Transverse colon (tissue), 4 donors: ENCODE results near the gene TBK1. TPM values are rescaled to one million over a fixed set of nuclear protein-coding genes. Genes with fewer than 3 reads are reported as not detected.

Source experiments
- DNase-seq: peaks from one replicate; pipeline ENCODE4 v3.0.0-alpha.2; 2019
- H3K27ac ChIP-seq, 4 donors: fragments of 200-600 bp; sonication (generic); 2 replicates each; pipeline ENCODE4 v1.5.1; 2016 to 2018; ENCODE audit warnings: inconsistent platforms in 4 of 4
- H3K27me3 ChIP-seq: fragments of 200-600 bp; sonication (generic); 2 replicates; pipeline ENCODE4 v1.5.1; 2017; ENCODE audit warnings: inconsistent platforms
- H3K36me3 ChIP-seq, 4 donors: fragments of 200-600 bp; sonication (generic); 2 replicates each; pipeline ENCODE4 v1.5.1; 2017 to 2019; ENCODE audit warnings: inconsistent platforms in 4 of 4
- H3K4me1 ChIP-seq, 4 donors: fragments of 200-600 bp; sonication (generic); 2 replicates each; pipeline ENCODE4 v1.5.1; 2017 to 2020; ENCODE audit warnings: inconsistent platforms in 4 of 4
- H3K4me3 ChIP-seq, 4 donors: fragments of 200-600 bp; sonication (generic); 1 replicate in 1 of 4; 2 replicates in 3 of 4; pipeline versions ENCODE4 v1.5.1 to v1.6.1; 2017 to 2019; ENCODE audit warnings: inconsistent platforms in 4 of 4
- H3K9me3 ChIP-seq, 2 donors: fragments of 200-600 bp; sonication (generic); 2 replicates each; pipeline ENCODE4 v1.5.1; 2017 to 2019; ENCODE audit warnings: inconsistent platforms in 2 of 2
- CTCF ChIP-seq, 5 experiments: fragments of 200-600 bp in 3 of 5; fragments of 450-650 bp in 2 of 5; sonication (generic) in 3 of 5; IDR thresholded peaks; 1 replicate in 2 of 5; 2 replicates in 3 of 5; pipeline ENCODE4 v1.5.1; 2016 to 2017; ENCODE audit warnings: antibody characterized with exemption in 5 of 5, inconsistent platforms in 3 of 5, mild to moderate bottlenecking in 2 of 5, moderate library complexity in 1 of 5
- EP300 ChIP-seq: sonication (generic); formaldehyde crosslinking; IDR thresholded peaks from one replicate; pipeline ENCODE4 v1.6.1; 2017; ENCODE audit warnings: antibody characterized with exemption, low read depth
- POLR2A ChIP-seq: fragments of 450-650 bp; IDR thresholded peaks from one replicate; pipeline ENCODE4 v1.6.1; 2016; ENCODE audit warnings: antibody characterized with exemption, mild to moderate bottlenecking, moderate library complexity
- POLR2AphosphoS5 ChIP-seq, 3 donors: sonication (generic); formaldehyde crosslinking; IDR thresholded peaks; one replicate each; pipeline ENCODE4 v1.6.1; 2016; ENCODE audit warnings: antibody characterized with exemption in 3 of 3
- WGBS, 2 donors: methylation state at CpG; one replicate each; pipeline ENCODE4 v1.1.5; 2018; ENCODE audit warnings: low coverage in 1 of 2; 5-methylcytosine and 5-hydroxymethylcytosine counted together
- in situ Hi-C, 4 donors: fragments of 200-750 bp; cut with MboI; loops; one replicate each; pipeline versions ENCODE4 v1.15.0 to v1.15.1; 2017; ENCODE audit warnings: low sequenced_read_pairs in 3 of 4, low pct_ligation_motif_present in 1 of 4, low pct_unique_long_range_greater_than_20kb in 1 of 4
- intact Hi-C: fragments of 100-400 bp; cut with DNase I; formaldehyde crosslinking; loops from one replicate; pipeline ENCODE4 v1.15.1; 2023; ENCODE audit warnings: low total_unique reads
- total RNA-seq, 4 donors: library from RNA; depleted of rRNA; stranded (reverse); fragments of >200 nt; gene quantifications; one replicate each; pipeline ENCODE4 v1.1.0, GENCODE V29; 2016

The TBK1 gene
- total RNA-seq, 4 donors from 2014 or later = 6.4 to 25.9 (median 17.1) TPM

GRCh38 chr12:64404470-64405256 lies 47.3 kb upstream of the TBK1 start:
- Histone ChIP-seq H3K36me3 (no peaks in the 10 kb centered on the region), H3K27me3 (no peaks in the 10 kb centered on the region), H3K9me3 (no peaks in the 10 kb centered on the region), H3K27ac (peak overlapping the region; percentile 94 to 100 (median 96)), H3K4me3 (peak overlapping the region; percentile 57 to 92 (median 84)), H3K4me1 (peaks cover 0 to 13% (median 9%) of the 10 kb centered on the region in 4 donors)
- intact Hi-C loops = no loop called here
- in situ Hi-C loops = loop anchor here in 1 of 4 donors (25.0 kb wide), 1 partner anchor 567 kb away; the partner anchor contains the start of gene SRGAP1
- DNase-seq = peak; percentile 58
- TF ChIP-seq CTCF (IDR thresholded peaks at IDR 0.05) (peak in 2 of 5 experiments; percentile 11 to 17), POLR2A (peak; percentile 57), POLR2AphosphoS5 (IDR thresholded peaks at IDR 0.05) (peak; percentile 5 to 62 (median 51)), EP300 (no peak)
- 0 to 1% methylated on average over 2 to 62 of the region's 78 CpGs for WGBS, 2 donors

GRCh38 chr12:64407342-64408223 lies 44.3 kb upstream of the TBK1 start:
- TF ChIP-seq CTCF (IDR thresholded peaks at IDR 0.05) (no peak), POLR2AphosphoS5 (IDR thresholded peaks at IDR 0.05) (no peak), POLR2A (no peak), EP300 (no peak)
- intact Hi-C loops (loop anchor here (2.0 kb wide), 1 partner anchor 45 kb away; the partner anchor contains the start of gene TBK1), in situ Hi-C loops (loop anchor here in 1 of 4 donors (25.0 kb wide), 1 partner anchor 570 kb away; the partner anchor contains the start of gene SRGAP1)

GRCh38 chr12:64411427-64411826 lies 40.5 kb upstream of the TBK1 start:
- in situ Hi-C loops = loop anchor here in 1 of 4 donors (25.0 kb wide), 1 partner anchor 574 kb away; the partner anchor contains the start of gene SRGAP1
- 94 to 100% methylated on average over 2 of the region's 2 CpGs for WGBS, 2 donors
- H3K27me3 ChIP-seq = no peaks in the 10 kb centered on the region
- no peak overlapping the region for H3K27ac ChIP-seq
- intact Hi-C loops = no loop called here
- no peak for TF ChIP-seq CTCF (IDR thresholded peaks at IDR 0.05)
- no peak for TF ChIP-seq EP300
- no peak for TF ChIP-seq POLR2AphosphoS5 (IDR thresholded peaks at IDR 0.05)
- TF ChIP-seq POLR2A = no peak
- H3K4me1 ChIP-seq = no peaks in the 10 kb centered on the region
- H3K36me3 ChIP-seq = peaks cover 0 to 48% (median 20%) of the 10 kb centered on the region in 4 donors
- no peaks in the 10 kb centered on the region for H3K9me3 ChIP-seq
- H3K4me3 ChIP-seq = no peak overlapping the region
- DNase-seq = no peak

More at GRCh38 chr12:64407342-64408223, 44.3 kb upstream of the TBK1 start:
- Histone ChIP-seq H3K4me1 (peaks cover 0 to 13% (median 9%) of the 10 kb centered on the region in 4 donors), H3K36me3 (peaks cover 0 to 24% (median 12%) of the 10 kb centered on the region in 4 donors), H3K9me3 (no peaks in the 10 kb centered on the region), H3K27ac (no peak overlapping the region), H3K27me3 (no peaks in the 10 kb centered on the region), H3K4me3 (no peak overlapping the region)
- WGBS, 2 donors = 85 to 91% methylated on average over 6 to 9 of the region's 9 CpGs
- DNase-seq = no peak
